GM12872 (cell line): ENCODE results near the gene NAP1L1.

Source experiments
- TF ChIP-seq, protein P1 (sequence below): IDR thresholded peaks from 3 replicates; pipeline ENCODE4 v1.5.1; 2011; ENCODE audit warnings: low read depth, mild to moderate bottlenecking, low read length, moderate library complexity; ENCODE audit not compliant: insufficient read depth

NAP1L1 gene

GRCh38 chr12:76014007-76014406 lies 70.5 kb downstream of the NAP1L1 start:
- TF ChIP-seq, protein P1, sequence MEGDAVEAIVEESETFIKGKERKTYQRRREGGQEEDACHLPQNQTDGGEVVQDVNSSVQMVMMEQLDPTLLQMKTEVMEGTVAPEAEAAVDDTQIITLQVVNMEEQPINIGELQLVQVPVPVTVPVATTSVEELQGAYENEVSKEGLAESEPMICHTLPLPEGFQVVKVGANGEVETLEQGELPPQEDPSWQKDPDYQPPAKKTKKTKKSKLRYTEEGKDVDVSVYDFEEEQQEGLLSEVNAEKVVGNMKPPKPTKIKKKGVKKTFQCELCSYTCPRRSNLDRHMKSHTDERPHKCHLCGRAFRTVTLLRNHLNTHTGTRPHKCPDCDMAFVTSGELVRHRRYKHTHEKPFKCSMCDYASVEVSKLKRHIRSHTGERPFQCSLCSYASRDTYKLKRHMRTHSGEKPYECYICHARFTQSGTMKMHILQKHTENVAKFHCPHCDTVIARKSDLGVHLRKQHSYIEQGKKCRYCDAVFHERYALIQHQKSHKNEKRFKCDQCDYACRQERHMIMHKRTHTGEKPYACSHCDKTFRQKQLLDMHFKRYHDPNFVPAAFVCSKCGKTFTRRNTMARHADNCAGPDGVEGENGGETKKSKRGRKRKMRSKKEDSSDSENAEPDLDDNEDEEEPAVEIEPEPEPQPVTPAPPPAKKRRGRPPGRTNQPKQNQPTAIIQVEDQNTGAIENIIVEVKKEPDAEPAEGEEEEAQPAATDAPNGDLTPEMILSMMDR = no peak

GRCh38 chr12:76013603-76014002 lies 70.9 kb downstream of the NAP1L1 start:
- TF ChIP-seq, protein P1 = no peak

DNA sequence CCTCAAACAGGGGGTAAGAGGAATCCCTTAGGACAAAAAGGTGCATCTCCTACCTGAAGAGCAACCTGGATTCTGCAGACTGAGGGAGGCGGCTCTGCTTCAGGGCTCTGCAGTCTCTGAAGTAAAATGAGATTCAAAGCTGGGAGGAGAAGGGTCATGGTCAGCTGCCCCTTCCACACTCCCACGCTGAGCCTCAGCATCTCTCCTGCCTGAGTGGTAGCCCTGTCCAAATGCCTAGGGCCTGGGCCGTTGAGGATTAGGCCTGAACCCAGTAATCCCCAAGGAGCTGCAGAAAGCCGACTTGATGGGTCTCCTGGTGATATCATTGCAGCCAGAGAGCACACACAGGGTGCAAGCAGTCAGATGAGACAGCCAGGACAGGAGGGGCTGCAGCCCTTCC lies 71.8 kb downstream of the NAP1L1 start:
- TF ChIP-seq, protein P1 = no peak

DNA sequence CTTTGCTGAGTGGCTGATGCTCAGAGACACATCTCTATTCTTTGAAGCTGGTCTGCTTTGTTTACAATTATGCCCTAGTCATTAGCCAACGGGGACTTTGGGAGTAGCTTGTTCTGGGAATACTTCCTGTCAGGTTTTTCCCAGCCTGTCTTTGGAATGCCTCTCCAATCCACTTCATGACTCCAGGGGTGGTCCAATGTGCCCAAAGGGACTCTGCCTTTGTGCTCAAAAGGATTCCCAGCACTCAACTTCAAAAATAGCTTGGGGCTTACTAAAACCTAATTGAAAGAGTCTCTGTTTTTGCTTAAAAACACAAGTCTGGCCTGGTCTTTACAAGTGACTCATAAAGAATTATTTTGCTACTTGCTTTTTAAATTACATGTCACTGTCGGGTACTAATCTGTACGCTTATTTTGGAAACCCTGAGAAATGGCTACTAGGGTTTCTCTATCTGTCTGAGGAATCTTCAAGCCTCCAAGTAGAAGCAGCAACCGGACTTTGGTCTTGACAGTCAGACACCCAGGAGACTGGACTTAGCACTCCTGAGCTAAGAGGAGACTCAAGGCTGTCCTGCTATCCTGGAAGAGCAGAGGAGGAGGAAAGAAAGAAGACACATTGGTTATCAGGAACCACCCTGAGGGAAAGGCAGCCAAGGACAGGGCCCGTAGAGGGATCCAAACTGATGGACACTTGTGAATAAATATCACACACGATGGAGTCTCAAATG lies 73.6 kb downstream of the NAP1L1 start:
- TF ChIP-seq, protein P1 = no peak

DNA sequence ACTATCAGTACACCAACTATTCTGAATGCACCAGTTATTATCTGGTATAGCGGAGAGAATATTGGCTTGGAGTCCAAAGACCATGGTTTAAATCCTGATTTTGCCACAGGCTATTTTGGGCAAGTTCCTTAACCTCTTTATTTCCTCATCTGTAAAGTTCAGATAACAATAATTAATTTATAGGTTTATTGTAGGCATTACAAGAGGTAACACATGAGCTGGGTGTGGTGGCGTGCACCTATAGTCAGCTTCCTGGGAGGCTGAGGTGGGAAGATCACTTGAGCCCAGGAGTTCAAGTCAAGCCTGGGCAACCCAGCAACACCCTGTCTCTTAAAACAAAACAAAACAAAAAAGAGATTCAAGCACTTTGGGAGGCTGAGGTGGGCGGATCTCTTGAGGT lies 76.1 kb downstream of the NAP1L1 start:
- TF ChIP-seq, protein P1 = no peak

- TF ChIP-seq, protein P1 = no peak
These were observed 76.8 kb downstream of the NAP1L1 start for GRCh38 chr12:76007640-76008039.

GRCh38 chr12:76006028-76006925 lies 78.2 kb downstream of the NAP1L1 start:
- TF ChIP-seq, protein P1 = no peak
